ENCODE measurements around the gene PACS1. TPM values are rescaled to one million over a fixed set of nuclear protein-coding genes. Genes with fewer than 3 reads are reported as not detected.

The PACS1 gene
- polyA plus RNA-seq, 1 donor (not counting 4 experiments of a cell fraction or from before 2014, with no cell fraction given): 14.9 TPM

- no peak overlapping the region for H2AFZ ChIP-seq (ENCODE audit: control insufficient read depth, low read length)
- FAIRE-seq (no peak), DNase-seq (ENCODE audit: low read depth, low spot score) (no peak)
- H4K20me1 ChIP-seq (ENCODE audit: control insufficient read depth, extremely low read depth, insufficient read depth, low read length): no peaks in the 10 kb centered on the region
- H3K4me3 ChIP-seq (ENCODE audit: control insufficient read depth in 2 of 3, extremely low read depth in 1 of 3, insufficient read depth in 2 of 3, low read depth in 1 of 3, low read length in 3 of 3): no peak overlapping the region
- H3K4me1 ChIP-seq (ENCODE audit: control insufficient read depth, extremely low read depth, insufficient read depth, low read length): no peaks in the 10 kb centered on the region
- dilution Hi-C loops (cut with MboI; ENCODE audit: extremely low pct_ligation_motif_present, low sequenced_read_pairs): no loop called here
- H3K36me3 ChIP-seq (ENCODE audit: control insufficient read depth in 2 of 2, extremely low read depth in 1 of 2, insufficient read depth in 2 of 2, low read length in 2 of 2): peaks cover 0 to 11% of the 10 kb centered on the region in 2 experiments
- H3K27me3 ChIP-seq (ENCODE audit: control insufficient read depth, extremely low read depth, insufficient read depth, low read length): no peaks in the 10 kb centered on the region
- no peak overlapping the region for H3K9ac ChIP-seq (ENCODE audit: control insufficient read depth, extremely low read depth, insufficient read depth, low read length)
- H3K79me2 ChIP-seq (ENCODE audit: control insufficient read depth, insufficient read depth, low read length): no peaks in the 10 kb centered on the region
- no peak overlapping the region for H3K4me2 ChIP-seq (ENCODE audit: control insufficient read depth, extremely low read depth, insufficient read depth, low read depth, low read length)
- H3K9me3 ChIP-seq (ENCODE audit: control insufficient read depth, low read depth, low read length): no peaks in the 10 kb centered on the region
- H3K9me1 ChIP-seq (ENCODE audit: control insufficient read depth, extremely low read depth, insufficient read depth, low read length): no peaks in the 10 kb centered on the region
- no peak for TF ChIP-seq CTCF (optimal IDR thresholded peaks at IDR 0.05 in 1 of 3, IDR thresholded peaks at IDR 0.05 in 1 of 3, conservative IDR thresholded peaks at IDR 0.05 in 1 of 3; ENCODE audit: extremely low read depth in 1 of 3, insufficient read depth in 2 of 3, low read length in 3 of 3)
- TF ChIP-seq EZH2 (IDR thresholded peaks at IDR 0.05; ENCODE audit: low read length): no peak
- no peak overlapping the region for H3K27ac ChIP-seq (ENCODE audit: control insufficient read depth, insufficient read depth, low read length)
Observed at GRCh38 chr11:66207816-66208215, 137.7 kb downstream of the PACS1 start.

- Histone ChIP-seq H3K9me1 (ENCODE audit: control insufficient read depth, extremely low read depth, insufficient read depth, low read length) (no peaks in the 10 kb centered on the region), H2AFZ (ENCODE audit: control insufficient read depth, low read length) (no peak overlapping the region), H3K27me3 (ENCODE audit: control insufficient read depth, extremely low read depth, insufficient read depth, low read length) (no peaks in the 10 kb centered on the region), H3K9ac (ENCODE audit: control insufficient read depth, extremely low read depth, insufficient read depth, low read length) (no peak overlapping the region), H4K20me1 (ENCODE audit: control insufficient read depth, extremely low read depth, insufficient read depth, low read length) (no peaks in the 10 kb centered on the region), H3K9me3 (ENCODE audit: control insufficient read depth, low read depth, low read length) (no peaks in the 10 kb centered on the region), H3K4me1 (ENCODE audit: control insufficient read depth, extremely low read depth, insufficient read depth, low read length) (no peaks in the 10 kb centered on the region), H3K79me2 (ENCODE audit: control insufficient read depth, insufficient read depth, low read length) (no peaks in the 10 kb centered on the region), H3K36me3 (ENCODE audit: control insufficient read depth in 2 of 2, extremely low read depth in 1 of 2, insufficient read depth in 2 of 2, low read length in 2 of 2) (peaks cover 3 to 19% of the 10 kb centered on the region in 2 experiments), H3K27ac (ENCODE audit: control insufficient read depth, insufficient read depth, low read length) (no peak overlapping the region), H3K4me2 (ENCODE audit: control insufficient read depth, extremely low read depth, insufficient read depth, low read depth, low read length) (no peak overlapping the region), H3K4me3 (ENCODE audit: control insufficient read depth in 2 of 3, extremely low read depth in 1 of 3, insufficient read depth in 2 of 3, low read depth in 1 of 3, low read length in 3 of 3) (no peak overlapping the region)
- TF ChIP-seq CTCF (optimal IDR thresholded peaks at IDR 0.05 in 1 of 3, IDR thresholded peaks at IDR 0.05 in 1 of 3, conservative IDR thresholded peaks at IDR 0.05 in 1 of 3; ENCODE audit: extremely low read depth in 1 of 3, insufficient read depth in 2 of 3, low read length in 3 of 3) (no peak), EZH2 (IDR thresholded peaks at IDR 0.05; ENCODE audit: low read length) (no peak)
- FAIRE-seq (no peak), DNase-seq (ENCODE audit: low read depth, low spot score) (no peak)
- dilution Hi-C loops (cut with MboI; ENCODE audit: extremely low pct_ligation_motif_present, low sequenced_read_pairs): no loop called here
Observed at GRCh38 chr11:66211100-66211499, 141.0 kb downstream of the PACS1 start.
